ENCODE data around the gene DOCK1. TPM values are rescaled to one million over a fixed set of nuclear protein-coding genes. Genes with fewer than 3 reads are reported as not detected.
A peak's percentile ranks its signal among the peaks of the same experiment; 100 is the strongest.

DOCK1 gene
- total and polyA plus RNA-seq, 2 donors from 2014 or later: 15.8 to 81.7 TPM

- Histone ChIP-seq H3K4me3 (ENCODE audit: low read length in 3 of 3) (no peak overlapping the region), H3K27me3 (ENCODE audit: control insufficient read depth, insufficient read depth, low read length) (no peaks in the 10 kb centered on the region), H3K36me3 (ENCODE audit: control insufficient read depth in 2 of 3, insufficient read depth in 3 of 3, low read length in 3 of 3) (no peaks in the 10 kb centered on the region), H3K9me3 (ENCODE audit: control insufficient read depth in 2 of 3, insufficient read depth in 1 of 3, low read length in 3 of 3) (no peaks in the 10 kb centered on the region), H3K4me1 (ENCODE audit: control insufficient read depth in 2 of 3, insufficient read depth in 2 of 3, low read depth in 1 of 3, low read length in 3 of 3) (no peaks in the 10 kb centered on the region), H3K27ac (ENCODE audit: low read depth in 2 of 2, low read length in 2 of 2) (no peak overlapping the region), H3K9ac (ENCODE audit: low read length in 3 of 3) (no peak overlapping the region)
- peak in 1 of 5 donors; percentile 16 for DNase-seq
- intact Hi-C loops (cut with DNase I): no loop called here
- no peak for FAIRE-seq
- no peak for TF ChIP-seq CTCF (IDR thresholded peaks at IDR 0.05; ENCODE audit: borderline replicate concordance, extremely low read depth, insufficient read depth)
Measured at GRCh38 chr10:127210936-127211466, 305.8 kb downstream of the DOCK1 start.

GRCh38 chr10:127215866-127216265 lies 310.6 kb downstream of the DOCK1 start:
- Histone ChIP-seq H3K9ac (ENCODE audit: low read length in 3 of 3) (no peak overlapping the region), H3K27me3 (ENCODE audit: control insufficient read depth, insufficient read depth, low read length) (no peaks in the 10 kb centered on the region), H3K4me1 (ENCODE audit: control insufficient read depth in 2 of 3, insufficient read depth in 2 of 3, low read depth in 1 of 3, low read length in 3 of 3) (no peaks in the 10 kb centered on the region), H3K4me3 (ENCODE audit: low read length in 3 of 3) (no peak overlapping the region), H3K27ac (ENCODE audit: low read depth in 2 of 2, low read length in 2 of 2) (no peak overlapping the region), H3K36me3 (ENCODE audit: control insufficient read depth in 2 of 3, insufficient read depth in 3 of 3, low read length in 3 of 3) (no peaks in the 10 kb centered on the region), H3K9me3 (ENCODE audit: control insufficient read depth in 2 of 3, insufficient read depth in 1 of 3, low read length in 3 of 3) (no peaks in the 10 kb centered on the region)
- FAIRE-seq (no peak), DNase-seq (peak in 3 of 5 donors; percentile 38 to 68 (median 52))
- TF ChIP-seq CTCF (IDR thresholded peaks at IDR 0.05; ENCODE audit: borderline replicate concordance, extremely low read depth, insufficient read depth): no peak
- intact Hi-C loops (cut with DNase I): no loop called here

- Histone ChIP-seq H3K27ac (ENCODE audit: low read depth in 2 of 2, low read length in 2 of 2) (no peak overlapping the region), H3K4me3 (ENCODE audit: low read length in 3 of 3) (no peak overlapping the region), H3K27me3 (ENCODE audit: control insufficient read depth, insufficient read depth, low read length) (no peaks in the 10 kb centered on the region), H3K36me3 (ENCODE audit: control insufficient read depth in 2 of 3, insufficient read depth in 3 of 3, low read length in 3 of 3) (no peaks in the 10 kb centered on the region), H3K9ac (ENCODE audit: low read length in 3 of 3) (no peak overlapping the region), H3K4me1 (ENCODE audit: control insufficient read depth in 2 of 3, insufficient read depth in 2 of 3, low read depth in 1 of 3, low read length in 3 of 3) (no peaks in the 10 kb centered on the region), H3K9me3 (ENCODE audit: control insufficient read depth in 2 of 3, insufficient read depth in 1 of 3, low read length in 3 of 3) (no peaks in the 10 kb centered on the region)
- no peak for FAIRE-seq
- intact Hi-C loops (cut with DNase I): no loop called here
- no peak for DNase-seq
- TF ChIP-seq CTCF (IDR thresholded peaks at IDR 0.05; ENCODE audit: borderline replicate concordance, extremely low read depth, insufficient read depth): no peak
Measured at GRCh38 chr10:127216274-127216673, 311.0 kb downstream of the DOCK1 start.

GRCh38 chr10:127216786-127217185 lies 311.6 kb downstream of the DOCK1 start:
- DNase-seq (peak in 1 of 5 donors; percentile 23), FAIRE-seq (no peak)
- TF ChIP-seq CTCF (IDR thresholded peaks at IDR 0.05; ENCODE audit: borderline replicate concordance, extremely low read depth, insufficient read depth): no peak
- Histone ChIP-seq H3K4me3 (ENCODE audit: low read length in 3 of 3) (no peak overlapping the region), H3K27ac (ENCODE audit: low read depth in 2 of 2, low read length in 2 of 2) (no peak overlapping the region), H3K9ac (ENCODE audit: low read length in 3 of 3) (no peak overlapping the region), H3K36me3 (ENCODE audit: control insufficient read depth in 2 of 3, insufficient read depth in 3 of 3, low read length in 3 of 3) (no peaks in the 10 kb centered on the region), H3K27me3 (ENCODE audit: control insufficient read depth, insufficient read depth, low read length) (no peaks in the 10 kb centered on the region), H3K4me1 (ENCODE audit: control insufficient read depth in 2 of 3, insufficient read depth in 2 of 3, low read depth in 1 of 3, low read length in 3 of 3) (no peaks in the 10 kb centered on the region), H3K9me3 (ENCODE audit: control insufficient read depth in 2 of 3, insufficient read depth in 1 of 3, low read length in 3 of 3) (no peaks in the 10 kb centered on the region)
- intact Hi-C loops (cut with DNase I): no loop called here
